ENCODE data around the gene PCDH15. TPM values are rescaled to one million over a fixed set of nuclear protein-coding genes. Genes with fewer than 3 reads are reported as not detected.
"Not testable (repeated sequence)": the region's sequence is repeated elsewhere in the genome, so short reads cannot be mapped to it uniquely, and the experiment has no call there.

PCDH15 gene
- polyA plus RNA-seq, 3 donors from 2014 or later = not detected

- Mint-ChIP-seq H3K36me3 (no peaks in the 10 kb centered on the region), H3K27me3 (ENCODE audit: low read depth in 3 of 3) (peaks cover 0 to 1% (median 0%) of the 10 kb centered on the region in 3 donors)
- no peak for DNase-seq
These were observed 799.0 kb downstream of the PCDH15 start for GRCh38 chr10:54002077-54002476.

GRCh38 chr10:53997953-53998352 lies 803.1 kb downstream of the PCDH15 start:
- no peak for DNase-seq
- Mint-ChIP-seq H3K4me1 (no peaks in the 10 kb centered on the region), H3K4me3 (no peak overlapping the region), H3K27ac (no peak overlapping the region), H3K9me3 (peaks cover 0 to 23% (median 17%) of the 10 kb centered on the region in 6 donors), H3K27me3 (ENCODE audit: low read depth in 3 of 3) (peaks cover 0 to 1% (median 0%) of the 10 kb centered on the region in 3 donors), H3K36me3 (no peaks in the 10 kb centered on the region)

More at GRCh38 chr10:54002077-54002476, 799.0 kb downstream of the PCDH15 start:
- H3K27ac Mint-ChIP-seq = no peak overlapping the region
- H3K9me3 Mint-ChIP-seq = peaks cover 10 to 42% (median 24%) of the 10 kb centered on the region in 6 donors
- H3K4me1 Mint-ChIP-seq = no peaks in the 10 kb centered on the region
- H3K4me3 Mint-ChIP-seq = no peak overlapping the region

- H3K4me3 Mint-ChIP-seq = no peak overlapping the region
- H3K4me1 Mint-ChIP-seq = no peaks in the 10 kb centered on the region
These were observed 810.2 kb downstream of the PCDH15 start for GRCh38 chr10:53990799-53991238.

GRCh38 chr10:53983431-53983830 lies 817.6 kb downstream of the PCDH15 start:
- H3K4me3 Mint-ChIP-seq = no peak overlapping the region
- no peaks in the 10 kb centered on the region for H3K4me1 Mint-ChIP-seq
- no peak overlapping the region for H3K27ac Mint-ChIP-seq
- DNase-seq = no peak
- no peaks in the 10 kb centered on the region for H3K36me3 Mint-ChIP-seq
- peaks cover 10 to 59% (median 30%) of the 10 kb centered on the region in 6 donors for H3K9me3 Mint-ChIP-seq
- peaks cover 0 to 4% (median 0%) of the 10 kb centered on the region in 3 donors for H3K27me3 Mint-ChIP-seq (ENCODE audit: low read depth in 3 of 3)

More at GRCh38 chr10:53990799-53991238, 810.2 kb downstream of the PCDH15 start:
- H3K27me3 Mint-ChIP-seq (ENCODE audit: low read depth in 3 of 3) = peaks cover 0 to under 1% (median 0%) of the 10 kb centered on the region in 3 donors
- peaks cover 0 to 31% (median 13%) of the 10 kb centered on the region in 6 donors for H3K9me3 Mint-ChIP-seq
- H3K27ac Mint-ChIP-seq = no peak overlapping the region
- no peaks in the 10 kb centered on the region for H3K36me3 Mint-ChIP-seq
- DNase-seq = no peak

- Mint-ChIP-seq H3K4me1 (no peaks in the 10 kb centered on the region), H3K27ac (no peak overlapping the region), H3K36me3 (no peaks in the 10 kb centered on the region), H3K9me3 (peaks cover 14 to 61% (median 33%) of the 10 kb centered on the region in 6 donors), H3K4me3 (no peak overlapping the region), H3K27me3 (ENCODE audit: low read depth in 3 of 3) (no peaks in the 10 kb centered on the region)
- no peak for DNase-seq
These were observed 820.8 kb downstream of the PCDH15 start for GRCh38 chr10:53980210-53980609.

- H3K36me3 Mint-ChIP-seq = no peaks in the 10 kb centered on the region
- no peak overlapping the region for H3K27ac Mint-ChIP-seq
These were observed 822.7 kb downstream of the PCDH15 start for GRCh38 chr10:53978301-53978700.

GRCh38 chr10:53977267-53977666 lies 823.8 kb downstream of the PCDH15 start:
- H3K4me1 Mint-ChIP-seq = no peaks in the 10 kb centered on the region
- H3K27me3 Mint-ChIP-seq (ENCODE audit: low read depth in 3 of 3) = no peaks in the 10 kb centered on the region
- peaks cover 6 to 45% (median 32%) of the 10 kb centered on the region in 6 donors for H3K9me3 Mint-ChIP-seq
- DNase-seq = no peak
- H3K4me3 Mint-ChIP-seq = no peak overlapping the region
- no peak overlapping the region for H3K27ac Mint-ChIP-seq
- H3K36me3 Mint-ChIP-seq = no peaks in the 10 kb centered on the region

More at GRCh38 chr10:53978301-53978700, 822.7 kb downstream of the PCDH15 start:
- Mint-ChIP-seq H3K27me3 (ENCODE audit: low read depth in 3 of 3) (no peaks in the 10 kb centered on the region), H3K4me3 (no peak overlapping the region), H3K4me1 (no peaks in the 10 kb centered on the region), H3K9me3 (peaks cover 4 to 49% (median 32%) of the 10 kb centered on the region in 6 donors)
- no peak for DNase-seq

GRCh38 chr10:53957401-53957800 lies 843.6 kb downstream of the PCDH15 start:
- Mint-ChIP-seq H3K36me3 (no peaks in the 10 kb centered on the region), H3K4me3 (no peak overlapping the region), H3K27me3 (ENCODE audit: low read depth in 3 of 3) (peaks cover 0 to 3% (median 0%) of the 10 kb centered on the region in 3 donors), H3K4me1 (no peaks in the 10 kb centered on the region), H3K27ac (no peak overlapping the region), H3K9me3 (peaks cover 4 to 33% (median 8%) of the 10 kb centered on the region in 6 donors)
- DNase-seq = no peak

- DNase-seq = no peak
- Mint-ChIP-seq H3K4me1 (no peaks in the 10 kb centered on the region), H3K27ac (no peak overlapping the region), H3K4me3 (no peak overlapping the region), H3K9me3 (peaks cover 4 to 36% (median 12%) of the 10 kb centered on the region in 6 donors), H3K27me3 (ENCODE audit: low read depth in 3 of 3) (peaks cover 0 to 3% (median 0%) of the 10 kb centered on the region in 3 donors), H3K36me3 (no peaks in the 10 kb centered on the region)
These were observed 845.9 kb downstream of the PCDH15 start for GRCh38 chr10:53955091-53955490.

GRCh38 chr10:53952698-53953630 lies 848.1 kb downstream of the PCDH15 start:
- DNase-seq = no peak
- no peaks in the 10 kb centered on the region for H3K4me1 Mint-ChIP-seq

GRCh38 chr10:53939654-53940053 lies 861.4 kb downstream of the PCDH15 start:
- DNase-seq = no peak
- Mint-ChIP-seq H3K36me3 (no peaks in the 10 kb centered on the region), H3K9me3 (peaks cover 2 to 43% (median 21%) of the 10 kb centered on the region in 6 donors), H3K4me3 (no peak overlapping the region), H3K27me3 (ENCODE audit: low read depth in 3 of 3) (peaks cover 0 to 4% (median 0%) of the 10 kb centered on the region in 3 donors), H3K4me1 (no peaks in the 10 kb centered on the region), H3K27ac (no peak overlapping the region)

More at GRCh38 chr10:53952698-53953630, 848.1 kb downstream of the PCDH15 start:
- Mint-ChIP-seq H3K9me3 (peaks cover 4 to 29% (median 14%) of the 10 kb centered on the region in 6 donors), H3K27ac (no peak overlapping the region), H3K4me3 (no peak overlapping the region), H3K36me3 (no peaks in the 10 kb centered on the region), H3K27me3 (ENCODE audit: low read depth in 3 of 3) (peaks cover 0 to 3% (median 0%) of the 10 kb centered on the region in 3 donors)

- Mint-ChIP-seq H3K36me3 (peaks cover 0 to 3% (median 3%) of the 10 kb centered on the region in 3 donors), H3K9me3 (peaks cover 10 to 52% (median 24%) of the 10 kb centered on the region in 6 donors), H3K4me1 (no peaks in the 10 kb centered on the region), H3K27ac (no peak overlapping the region), H3K27me3 (ENCODE audit: low read depth in 3 of 3) (peaks cover 0 to 1% (median 1%) of the 10 kb centered on the region in 3 donors), H3K4me3 (no peak overlapping the region)
- DNase-seq = no peak
These were observed 870.4 kb downstream of the PCDH15 start for GRCh38 chr10:53930648-53931047.

- not testable (repeated sequence) for H3K27ac Mint-ChIP-seq; H3K36me3 Mint-ChIP-seq; H3K4me1 Mint-ChIP-seq; H3K27me3 Mint-ChIP-seq (ENCODE audit: low read depth in 3 of 3); H3K4me3 Mint-ChIP-seq; DNase-seq
- peaks cover 9 to 47% (median 23%) of the 10 kb centered on the region in 6 donors for H3K9me3 Mint-ChIP-seq
These were observed 876.9 kb downstream of the PCDH15 start for GRCh38 chr10:53924051-53924700.

- Mint-ChIP-seq H3K4me1 (no peaks in the 10 kb centered on the region), H3K27ac (no peak overlapping the region), H3K36me3 (no peaks in the 10 kb centered on the region), H3K9me3 (peaks cover 3 to 22% (median 14%) of the 10 kb centered on the region in 6 donors), H3K4me3 (no peak overlapping the region), H3K27me3 (ENCODE audit: low read depth in 3 of 3) (no peaks in the 10 kb centered on the region)
- no peak for DNase-seq
These were observed 882.3 kb downstream of the PCDH15 start for GRCh38 chr10:53918755-53919154.
